GM19193 (cell line): Measurements from ENCODE around the gene TNS3.

Experiments used
- POLR2A ChIP-seq: IDR thresholded peaks from 4 replicates; pipeline ENCODE4 v1.6.1; 2011; ENCODE audit not compliant: insufficient read depth, insufficient read length; ENCODE audit errors: extremely low read depth

Gene TNS3

GRCh38 chr7:47531584-47532492 lies 50.1 kb downstream of the TNS3 start:
- TF ChIP-seq POLR2A = no peak

- no peak for TF ChIP-seq POLR2A
These were observed 51.9 kb downstream of the TNS3 start for GRCh38 chr7:47529826-47530555.

GRCh38 chr7:47529405-47529804 lies 52.5 kb downstream of the TNS3 start:
- no peak for TF ChIP-seq POLR2A

GRCh38 chr7:47528471-47528870 lies 53.4 kb downstream of the TNS3 start:
- TF ChIP-seq POLR2A = no peak

GRCh38 chr7:47526466-47526865 lies 55.4 kb downstream of the TNS3 start:
- TF ChIP-seq POLR2A = no peak

GRCh38 chr7:47525066-47525623 lies 56.8 kb downstream of the TNS3 start:
- TF ChIP-seq POLR2A = no peak

GRCh38 chr7:47523401-47523800 lies 58.5 kb downstream of the TNS3 start:
- TF ChIP-seq POLR2A = no peak

- no peak for TF ChIP-seq POLR2A
These were observed 59.9 kb downstream of the TNS3 start for GRCh38 chr7:47521816-47522561.

- TF ChIP-seq POLR2A = no peak
These were observed 60.7 kb downstream of the TNS3 start for GRCh38 chr7:47521011-47521795.

- no peak for TF ChIP-seq POLR2A
These were observed 61.5 kb downstream of the TNS3 start for GRCh38 chr7:47520406-47520805.

GRCh38 chr7:47518827-47519226 lies 63.1 kb downstream of the TNS3 start:
- no peak for TF ChIP-seq POLR2A

- TF ChIP-seq POLR2A = no peak
These were observed 64.0 kb downstream of the TNS3 start for GRCh38 chr7:47517821-47518480.

- no peak for TF ChIP-seq POLR2A
These were observed 64.8 kb downstream of the TNS3 start for GRCh38 chr7:47516985-47517600.

- no peak for TF ChIP-seq POLR2A
These were observed 65.5 kb downstream of the TNS3 start for GRCh38 chr7:47516386-47516785.

- TF ChIP-seq POLR2A = no peak
These were observed 66.5 kb downstream of the TNS3 start for GRCh38 chr7:47515305-47515834.
